LNCaP clone FGC (cell line): ENCODE results near the gene PARK7.
A peak's percentile ranks its signal among the peaks of the same experiment; 100 is the strongest.

Experiments used
- DNase-seq: peaks from one replicate; pipeline ENCODE4 v3.0.0-alpha.2; 2011; ENCODE audit warnings: low read depth
- H3K4me3 ChIP-seq: 2 replicates; pipeline ENCODE4 v1.5.1; 2011; ENCODE audit warnings: mild to moderate bottlenecking, low read depth, low read length, control low read depth
- TF ChIP-seq, protein P1 (sequence below): IDR thresholded peaks from 2 replicates; pipeline ENCODE4 v1.5.1; 2012; ENCODE audit warnings: mild to moderate bottlenecking; ENCODE audit not compliant: control insufficient read depth, insufficient read depth; ENCODE audit errors: extremely low read depth

Gene PARK7

DNA sequence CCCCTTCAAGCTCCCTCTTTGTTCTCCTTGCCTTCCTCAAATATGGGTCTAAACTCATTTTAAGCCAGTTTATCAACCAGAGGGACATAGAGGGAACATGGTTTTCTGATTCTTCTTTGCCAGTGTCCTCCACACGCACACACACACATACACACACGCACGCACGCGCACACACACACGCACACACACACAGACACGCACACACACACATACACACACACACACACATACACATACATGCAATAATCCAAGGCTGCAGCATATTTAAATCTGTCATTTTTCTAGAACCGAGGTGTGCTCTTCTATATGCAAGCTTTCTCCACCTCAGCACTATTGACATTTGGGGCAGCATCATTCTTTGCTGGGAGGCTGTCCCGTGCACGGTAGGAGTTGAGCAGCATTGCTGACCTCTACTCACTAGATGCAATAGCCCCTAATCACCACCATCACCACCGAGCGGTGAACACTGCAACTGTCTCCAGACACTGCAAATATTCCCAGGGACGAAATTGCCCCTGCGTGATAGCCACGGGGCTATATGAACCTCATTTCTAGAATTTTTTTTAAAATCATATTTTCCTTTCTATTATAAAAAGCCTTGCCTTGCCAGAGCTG is 28.9 kb upstream of the PARK7 start:
- no peak overlapping the region for H3K4me3 ChIP-seq
- TF ChIP-seq, protein P1, sequence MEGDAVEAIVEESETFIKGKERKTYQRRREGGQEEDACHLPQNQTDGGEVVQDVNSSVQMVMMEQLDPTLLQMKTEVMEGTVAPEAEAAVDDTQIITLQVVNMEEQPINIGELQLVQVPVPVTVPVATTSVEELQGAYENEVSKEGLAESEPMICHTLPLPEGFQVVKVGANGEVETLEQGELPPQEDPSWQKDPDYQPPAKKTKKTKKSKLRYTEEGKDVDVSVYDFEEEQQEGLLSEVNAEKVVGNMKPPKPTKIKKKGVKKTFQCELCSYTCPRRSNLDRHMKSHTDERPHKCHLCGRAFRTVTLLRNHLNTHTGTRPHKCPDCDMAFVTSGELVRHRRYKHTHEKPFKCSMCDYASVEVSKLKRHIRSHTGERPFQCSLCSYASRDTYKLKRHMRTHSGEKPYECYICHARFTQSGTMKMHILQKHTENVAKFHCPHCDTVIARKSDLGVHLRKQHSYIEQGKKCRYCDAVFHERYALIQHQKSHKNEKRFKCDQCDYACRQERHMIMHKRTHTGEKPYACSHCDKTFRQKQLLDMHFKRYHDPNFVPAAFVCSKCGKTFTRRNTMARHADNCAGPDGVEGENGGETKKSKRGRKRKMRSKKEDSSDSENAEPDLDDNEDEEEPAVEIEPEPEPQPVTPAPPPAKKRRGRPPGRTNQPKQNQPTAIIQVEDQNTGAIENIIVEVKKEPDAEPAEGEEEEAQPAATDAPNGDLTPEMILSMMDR = no peak
- no peak for DNase-seq

GRCh38 chr1:7938070-7938469 is 23.4 kb upstream of the PARK7 start:
- TF ChIP-seq, protein P1 = no peak
- no peak overlapping the region for H3K4me3 ChIP-seq
- DNase-seq = no peak

DNA sequence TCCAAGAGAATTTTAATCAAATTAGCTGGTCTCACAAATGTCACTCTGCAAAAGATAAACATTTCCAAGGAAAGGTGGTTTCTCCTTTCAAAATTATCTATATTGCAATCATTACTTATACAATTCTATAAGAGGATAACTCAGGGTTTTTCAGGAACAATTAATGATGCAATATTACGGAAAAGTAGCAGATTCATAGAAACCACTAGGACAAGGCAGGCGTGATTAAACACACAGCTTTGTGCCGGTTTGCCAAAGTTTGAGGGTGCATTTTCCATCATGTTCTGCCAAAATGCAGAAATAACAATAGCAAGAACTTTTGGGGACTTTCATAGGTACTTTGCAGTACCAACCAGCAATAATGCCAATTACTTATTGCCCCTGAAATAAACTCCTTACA is 21.5 kb upstream of the PARK7 start:
- no peak overlapping the region for H3K4me3 ChIP-seq
- DNase-seq = no peak
- TF ChIP-seq, protein P1 = no peak

GRCh38 chr1:7940745-7941436 is 20.6 kb upstream of the PARK7 start, which contains the start of gene TNFRSF9:
Gene TNFRSF9 (minus strand): TSS chr1:7940839. CDS start chr1:7939994, 845 bp downstream.
- TF ChIP-seq, protein P1 = no peak
- H3K4me3 ChIP-seq = no peak within 1 kb of the TSS
- no peak for DNase-seq

DNA sequence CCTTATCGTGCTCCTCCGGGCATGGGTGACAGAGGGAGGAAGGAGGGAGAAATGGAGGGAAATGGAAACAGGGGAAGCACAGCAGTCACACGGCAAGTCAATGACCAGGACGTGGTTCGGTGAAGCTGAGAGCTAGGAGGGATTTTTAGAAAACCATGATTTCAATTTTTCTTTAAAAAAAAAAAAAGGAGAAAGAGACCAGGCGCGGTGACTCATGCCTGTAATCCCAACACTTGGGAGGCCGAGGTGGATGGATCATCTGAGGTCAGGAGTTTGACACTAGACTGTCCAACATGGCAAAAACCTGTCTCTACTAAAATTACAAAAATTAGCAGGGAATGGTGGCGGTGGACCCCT is 20.1 kb upstream of the PARK7 start:
- TF ChIP-seq, protein P1 = no peak
- no peak overlapping the region for H3K4me3 ChIP-seq
- no peak for DNase-seq

DNA sequence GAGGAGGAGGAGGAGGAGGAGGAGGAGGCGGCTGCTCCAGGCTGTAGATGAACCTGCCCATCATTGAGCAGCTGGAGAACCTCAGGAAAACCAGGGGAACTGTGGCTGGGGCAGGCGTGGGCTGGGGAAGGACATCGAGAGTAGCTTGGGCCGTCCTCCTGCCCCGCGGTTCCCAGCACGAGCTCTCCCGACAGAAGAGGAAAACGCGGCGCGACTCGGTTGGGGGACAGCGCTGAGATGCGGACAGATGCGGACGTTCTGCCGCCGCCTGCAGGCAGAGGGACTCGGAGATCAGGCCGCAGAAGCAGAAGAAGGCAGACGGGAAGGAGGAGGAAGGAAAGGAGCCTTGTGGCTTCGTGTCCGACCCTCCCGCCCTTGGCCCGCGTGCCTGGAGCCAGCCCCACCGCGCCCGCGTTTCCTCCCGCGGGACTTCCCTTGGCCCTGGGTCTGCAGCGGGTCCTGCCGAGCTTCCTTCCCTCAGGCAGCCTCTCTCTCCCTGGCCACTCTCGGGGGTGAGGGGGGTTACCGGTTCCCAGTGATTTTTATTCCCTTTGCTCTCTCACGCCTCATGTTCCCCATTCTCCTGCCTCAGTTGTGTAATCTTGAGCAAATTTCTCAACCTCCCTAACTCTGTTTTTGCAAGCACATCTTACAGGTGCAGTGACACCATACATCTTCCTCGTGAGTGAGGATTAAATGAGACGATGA is 19.1 kb upstream of the PARK7 start:
- TF ChIP-seq, protein P1 = peak; percentile 73
- no peak for DNase-seq
- peak overlapping the region; percentile 11; the same call in 1 of the 2 replicates for H3K4me3 ChIP-seq
